ENCODE measurements around the gene VPS35L. TPM values are rescaled to one million over a fixed set of nuclear protein-coding genes. Genes with fewer than 3 reads are reported as not detected.

Gene VPS35L
- total RNA-seq, 1 donor from 2014 or later, result 62.0 TPM

- Mint-ChIP-seq H3K36me3 (peaks cover 4% of the 10 kb centered on the region), H3K9me3 (no peaks in the 10 kb centered on the region), H3K4me1 (ENCODE audit: unreplicated experiment) (peaks cover 4% of the 10 kb centered on the region), H3K4me3 (no peak overlapping the region), H3K27ac (no peak overlapping the region), H3K27me3 (no peaks in the 10 kb centered on the region)
- DNase-seq (ENCODE audit: extremely low spot score, unreplicated experiment), result no peak
- no peak for TF ChIP-seq CTCF (conservative IDR thresholded peaks at IDR 0.05)
Measured at GRCh38 chr16:19598805-19599510, 43.5 kb downstream of the VPS35L start.

GRCh38 chr16:19599968-19600716 lies 44.6 kb downstream of the VPS35L start:
- Mint-ChIP-seq H3K27me3 (no peaks in the 10 kb centered on the region), H3K4me1 (ENCODE audit: unreplicated experiment) (peaks cover 4% of the 10 kb centered on the region), H3K36me3 (peaks cover 14% of the 10 kb centered on the region), H3K27ac (no peak overlapping the region), H3K9me3 (no peaks in the 10 kb centered on the region), H3K4me3 (no peak overlapping the region)
- DNase-seq (ENCODE audit: extremely low spot score, unreplicated experiment), result no peak
- TF ChIP-seq CTCF (conservative IDR thresholded peaks at IDR 0.05), result no peak

- peaks cover 4% of the 10 kb centered on the region for H3K4me1 Mint-ChIP-seq (ENCODE audit: unreplicated experiment)
- H3K27me3 Mint-ChIP-seq, result no peaks in the 10 kb centered on the region
- peak; percentile 87 for TF ChIP-seq CTCF (conservative IDR thresholded peaks at IDR 0.05)
- H3K9me3 Mint-ChIP-seq, result no peaks in the 10 kb centered on the region
- peaks cover 26% of the 10 kb centered on the region for H3K36me3 Mint-ChIP-seq
- peak overlapping the region; percentile 33 for H3K27ac Mint-ChIP-seq
- H3K4me3 Mint-ChIP-seq, result no peak overlapping the region
- DNase-seq (ENCODE audit: extremely low spot score, unreplicated experiment), result no peak
Measured at GRCh38 chr16:19601083-19601976, 45.8 kb downstream of the VPS35L start.

- no peak overlapping the region for H3K4me3 Mint-ChIP-seq
- DNase-seq (ENCODE audit: extremely low spot score, unreplicated experiment), result no peak
- H3K27ac Mint-ChIP-seq, result no peak overlapping the region
Measured at GRCh38 chr16:19604911-19605310, 49.4 kb downstream of the VPS35L start.

More at GRCh38 chr16:19604911-19605310, 49.4 kb downstream of the VPS35L start:
- TF ChIP-seq CTCF (conservative IDR thresholded peaks at IDR 0.05), result no peak
- H3K4me1 Mint-ChIP-seq (ENCODE audit: unreplicated experiment), result peaks cover 4% of the 10 kb centered on the region
- no peaks in the 10 kb centered on the region for H3K27me3 Mint-ChIP-seq
- H3K36me3 Mint-ChIP-seq, result peaks cover 52% of the 10 kb centered on the region
- no peaks in the 10 kb centered on the region for H3K9me3 Mint-ChIP-seq
